Neuron (in vitro differentiated cells): Measurements from ENCODE around the gene PLEKHA5.

Source experiments
- H2AFZ ChIP-seq: one replicate; pipeline ENCODE4 v1.6.1; 2013; ENCODE audit warnings: low read depth, mild to moderate bottlenecking, inconsistent platforms, low read length, moderate library complexity
- H3K27me3 ChIP-seq: one replicate; pipeline ENCODE4 v1.6.1; 2013; ENCODE audit warnings: low read length; ENCODE audit not compliant: insufficient read depth
- H3K36me3 ChIP-seq: one replicate; pipeline ENCODE4 v1.6.1; 2013; ENCODE audit warnings: low read length; ENCODE audit not compliant: insufficient read depth
- H3K4me1 ChIP-seq: one replicate; pipeline ENCODE4 v1.6.1; 2013; ENCODE audit warnings: low read length; ENCODE audit not compliant: insufficient read depth
- H3K4me3 ChIP-seq: 2 replicates; pipeline ENCODE4 v1.5.1; 2013; ENCODE audit warnings: mild to moderate bottlenecking, low read length, moderate library complexity
- H3K9me3 ChIP-seq: one replicate; pipeline ENCODE4 v1.6.1; 2013; ENCODE audit warnings: low read length

The PLEKHA5 gene

GRCh38 chr12:19238540-19238939 is 109.0 kb downstream of the PLEKHA5 start:
- Histone ChIP-seq H3K4me3 (no peak overlapping the region), H3K4me1 (peaks cover 37% of the 10 kb centered on the region), H3K36me3 (no peaks in the 10 kb centered on the region), H3K9me3 (no peaks in the 10 kb centered on the region), H3K27me3 (no peaks in the 10 kb centered on the region), H2AFZ (no peak overlapping the region)

DNA sequence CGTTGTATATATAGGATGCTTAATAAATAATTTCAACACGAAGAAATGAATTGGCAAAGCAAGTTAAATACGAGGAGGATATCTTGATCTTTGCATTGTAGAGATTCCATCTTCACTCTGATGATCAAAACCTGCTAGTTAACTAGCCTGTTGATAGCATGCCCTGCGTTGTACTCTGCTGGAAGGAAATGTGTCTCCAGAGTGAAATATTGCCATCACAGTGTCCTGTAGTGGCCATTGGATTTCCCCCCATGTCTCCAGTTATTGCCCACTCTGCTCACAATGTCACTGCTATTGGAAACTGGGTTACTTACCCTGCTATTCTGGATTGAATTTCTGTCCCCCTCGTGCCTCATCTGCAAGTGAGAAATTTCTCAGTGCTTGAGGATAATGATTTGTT is 109.6 kb downstream of the PLEKHA5 start:
- H3K27me3 ChIP-seq, result no peaks in the 10 kb centered on the region
- peaks cover 33% of the 10 kb centered on the region for H3K4me1 ChIP-seq
- H2AFZ ChIP-seq, result no peak overlapping the region
- no peaks in the 10 kb centered on the region for H3K36me3 ChIP-seq
- no peaks in the 10 kb centered on the region for H3K9me3 ChIP-seq
- no peak overlapping the region for H3K4me3 ChIP-seq

GRCh38 chr12:19239616-19240234 is 110.2 kb downstream of the PLEKHA5 start:
- Histone ChIP-seq H3K4me1 (peaks cover 29% of the 10 kb centered on the region), H3K4me3 (no peak overlapping the region), H3K36me3 (no peaks in the 10 kb centered on the region), H2AFZ (no peak overlapping the region), H3K9me3 (no peaks in the 10 kb centered on the region), H3K27me3 (no peaks in the 10 kb centered on the region)

DNA sequence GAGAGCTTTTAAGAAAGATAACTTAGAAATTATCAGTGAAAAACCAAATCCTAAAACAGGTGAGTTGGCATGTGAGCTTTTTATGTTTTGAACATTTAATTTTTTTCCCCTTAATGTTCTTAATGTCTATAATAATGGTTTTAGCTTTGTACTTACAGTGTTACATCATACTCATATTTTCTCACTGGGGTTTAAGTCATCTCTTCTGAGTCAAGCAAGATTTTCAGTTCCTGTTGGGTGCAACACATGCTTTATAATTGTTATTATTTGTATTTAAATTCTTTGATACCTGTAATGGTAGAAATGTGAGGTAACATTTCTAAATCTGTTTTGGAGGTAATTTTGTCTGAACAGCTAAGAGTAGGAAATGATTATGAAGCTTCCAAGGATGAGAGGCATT is 113.0 kb downstream of the PLEKHA5 start:
- Histone ChIP-seq H3K36me3 (no peaks in the 10 kb centered on the region), H2AFZ (no peak overlapping the region), H3K4me1 (peaks cover 21% of the 10 kb centered on the region), H3K4me3 (no peak overlapping the region), H3K27me3 (no peaks in the 10 kb centered on the region), H3K9me3 (no peaks in the 10 kb centered on the region)

GRCh38 chr12:19243551-19243950 is 114.0 kb downstream of the PLEKHA5 start:
- H3K4me1 ChIP-seq, result peaks cover 17% of the 10 kb centered on the region
- no peak overlapping the region for H3K4me3 ChIP-seq
- H2AFZ ChIP-seq, result no peak overlapping the region
- H3K27me3 ChIP-seq, result no peaks in the 10 kb centered on the region
- no peaks in the 10 kb centered on the region for H3K36me3 ChIP-seq
- H3K9me3 ChIP-seq, result no peaks in the 10 kb centered on the region

DNA sequence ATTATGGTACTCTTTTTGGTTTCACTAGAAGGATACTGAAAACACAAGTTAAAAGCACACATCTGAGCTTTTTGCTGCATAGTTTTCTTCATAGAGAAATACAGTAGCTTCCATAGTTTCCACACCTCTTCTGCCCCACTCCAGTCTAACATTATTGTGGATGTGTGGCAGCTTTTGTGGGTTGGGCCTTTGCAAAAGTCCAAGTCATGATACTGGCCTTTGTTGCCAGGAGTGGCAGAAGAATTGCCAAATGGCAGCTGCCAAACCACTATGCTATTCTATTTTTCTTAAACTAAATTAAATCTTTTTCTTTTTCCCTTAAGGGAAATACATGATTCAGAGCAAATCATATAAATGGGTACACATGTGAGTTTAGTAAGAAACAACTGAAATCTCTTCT is 114.8 kb downstream of the PLEKHA5 start:
- H3K4me1 ChIP-seq, result peaks cover 10% of the 10 kb centered on the region
- no peak overlapping the region for H2AFZ ChIP-seq
- H3K27me3 ChIP-seq, result no peaks in the 10 kb centered on the region
- H3K4me3 ChIP-seq, result no peak overlapping the region
- no peaks in the 10 kb centered on the region for H3K9me3 ChIP-seq
- H3K36me3 ChIP-seq, result no peaks in the 10 kb centered on the region

GRCh38 chr12:19245106-19245505 is 115.6 kb downstream of the PLEKHA5 start:
- Histone ChIP-seq H3K4me1 (peaks cover 9% of the 10 kb centered on the region), H3K36me3 (no peaks in the 10 kb centered on the region), H3K9me3 (no peaks in the 10 kb centered on the region), H3K4me3 (no peak overlapping the region), H2AFZ (no peak overlapping the region), H3K27me3 (no peaks in the 10 kb centered on the region)

DNA sequence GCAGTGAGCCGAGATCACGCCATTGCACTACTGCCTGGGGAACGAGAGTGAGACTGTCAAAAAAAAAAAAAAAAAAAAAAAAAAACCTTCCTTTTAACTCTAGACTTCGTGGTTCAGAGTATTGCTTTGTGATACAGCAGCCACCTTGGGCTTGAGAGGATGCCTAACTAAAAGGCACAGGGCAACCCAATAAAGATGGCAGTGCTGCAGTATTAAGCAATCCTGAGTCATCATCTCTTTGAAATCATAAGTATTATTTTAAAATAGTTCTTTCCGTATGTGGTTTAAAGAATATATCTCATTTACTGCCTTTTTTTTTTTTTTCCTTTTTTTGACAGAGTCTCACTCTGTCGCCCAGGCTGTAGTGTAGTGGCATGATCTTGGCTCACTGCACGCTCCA is 116.1 kb downstream of the PLEKHA5 start:
- Histone ChIP-seq H3K36me3 (no peaks in the 10 kb centered on the region), H3K4me1 (peaks cover 9% of the 10 kb centered on the region), H3K4me3 (no peak overlapping the region), H3K27me3 (no peaks in the 10 kb centered on the region), H3K9me3 (no peaks in the 10 kb centered on the region), H2AFZ (no peak overlapping the region)

- H3K4me3 ChIP-seq, result no peak overlapping the region
- H3K4me1 ChIP-seq, result peaks cover 9% of the 10 kb centered on the region
- H3K9me3 ChIP-seq, result no peaks in the 10 kb centered on the region
- H2AFZ ChIP-seq, result no peak overlapping the region
- H3K36me3 ChIP-seq, result no peaks in the 10 kb centered on the region
- H3K27me3 ChIP-seq, result no peaks in the 10 kb centered on the region
These were observed 117.4 kb downstream of the PLEKHA5 start for GRCh38 chr12:19246933-19247332.

- Histone ChIP-seq H3K27me3 (no peaks in the 10 kb centered on the region), H3K4me1 (no peaks in the 10 kb centered on the region), H3K4me3 (no peak overlapping the region)
These were observed 119.5 kb downstream of the PLEKHA5 start for GRCh38 chr12:19248929-19249602.

DNA sequence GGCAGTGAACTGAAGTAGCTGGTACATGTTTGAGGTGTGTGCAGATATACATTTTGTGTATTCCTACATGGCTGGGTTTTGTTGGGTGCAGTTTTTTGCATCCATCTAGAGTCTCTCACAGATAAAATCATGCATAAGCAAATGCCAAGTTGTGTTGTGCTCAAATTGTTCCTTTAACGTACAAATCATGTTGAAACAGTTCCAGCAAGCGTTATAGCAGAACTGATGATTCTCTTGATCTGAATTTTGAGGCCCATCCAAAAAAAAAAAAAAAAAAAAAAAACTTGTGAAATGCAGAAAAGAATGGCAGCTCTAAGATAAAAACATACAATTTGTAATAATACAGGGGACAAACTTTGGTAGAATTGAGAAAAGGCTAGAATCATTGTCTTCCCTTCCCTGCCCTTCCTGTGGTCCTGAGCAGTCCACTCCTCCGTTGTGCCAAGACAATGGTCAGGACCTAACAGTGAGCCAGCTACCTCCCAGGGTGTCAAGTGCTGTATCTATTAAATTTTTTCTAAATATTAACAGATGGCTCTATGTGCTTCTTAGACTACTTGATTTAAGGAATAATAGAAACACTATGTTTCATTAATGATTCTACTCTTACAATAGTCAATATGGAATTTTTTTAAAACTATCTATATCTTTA is 122.1 kb downstream of the PLEKHA5 start:
- H3K27me3 ChIP-seq, result no peaks in the 10 kb centered on the region

More at GRCh38 chr12:19248929-19249602, 119.5 kb downstream of the PLEKHA5 start:
- Histone ChIP-seq H2AFZ (no peak overlapping the region), H3K9me3 (no peaks in the 10 kb centered on the region), H3K36me3 (peaks cover 1% of the 10 kb centered on the region)

GRCh38 chr12:19260135-19260534 is 130.6 kb downstream of the PLEKHA5 start:
- Histone ChIP-seq H3K27me3 (no peaks in the 10 kb centered on the region), H3K4me3 (no peak overlapping the region), H2AFZ (no peak overlapping the region), H3K36me3 (peaks cover 13% of the 10 kb centered on the region), H3K9me3 (no peaks in the 10 kb centered on the region), H3K4me1 (peaks cover 4% of the 10 kb centered on the region)

More for the DNA sequence above, 122.1 kb downstream of the PLEKHA5 start:
- Histone ChIP-seq H3K36me3 (peaks cover 4% of the 10 kb centered on the region), H2AFZ (no peak overlapping the region), H3K9me3 (no peaks in the 10 kb centered on the region), H3K4me3 (no peak overlapping the region), H3K4me1 (no peaks in the 10 kb centered on the region)

GRCh38 chr12:19261773-19262172 is 132.2 kb downstream of the PLEKHA5 start:
- Histone ChIP-seq H3K9me3 (no peaks in the 10 kb centered on the region), H3K4me1 (peaks cover 4% of the 10 kb centered on the region), H2AFZ (no peak overlapping the region), H3K4me3 (no peak overlapping the region), H3K27me3 (no peaks in the 10 kb centered on the region), H3K36me3 (peaks cover 13% of the 10 kb centered on the region)
